ENCODE results near the gene TMTC3.
"Not testable (repeated sequence)": the region's sequence is repeated elsewhere in the genome, so short reads cannot be mapped to it uniquely, and the experiment has no call there.

The TMTC3 gene

DNA sequence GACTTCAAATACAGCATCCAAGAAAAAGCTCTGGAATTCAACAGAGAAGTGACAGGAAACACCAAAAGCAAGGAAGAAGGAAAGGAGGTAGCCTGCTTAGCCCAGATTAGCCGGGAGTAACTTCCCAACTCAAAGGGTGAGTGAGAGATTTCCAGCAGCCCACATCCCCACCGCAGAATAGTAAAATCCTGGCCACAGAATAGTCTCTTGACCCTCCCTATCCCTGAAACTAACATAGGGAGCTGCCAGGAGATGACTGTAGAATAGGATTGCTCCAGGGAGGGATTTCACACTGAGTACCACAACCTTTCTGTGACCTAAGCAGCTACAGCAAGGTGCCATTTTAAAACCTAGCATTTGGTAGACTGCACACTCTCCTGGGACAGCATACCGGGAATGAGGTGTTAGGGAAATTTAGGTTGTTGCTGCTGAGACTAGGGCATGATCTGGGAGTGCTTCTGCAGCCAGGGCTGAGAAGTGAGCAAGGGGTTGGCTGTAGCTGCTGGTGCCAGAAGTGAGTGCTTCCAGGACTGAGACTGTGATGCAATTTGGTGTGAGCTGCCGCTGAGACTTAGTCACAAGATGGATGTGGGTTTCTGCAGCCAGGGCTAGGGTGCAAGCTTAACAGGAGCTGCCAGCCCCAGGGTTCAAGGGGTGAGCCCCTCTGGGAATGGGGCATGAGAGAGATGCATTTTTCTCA lies 66.0 kb downstream of the TMTC3 start:
- no peak overlapping the region for H2AFZ ChIP-seq (ENCODE audit: low read depth, low read length, severe bottlenecking)

DNA sequence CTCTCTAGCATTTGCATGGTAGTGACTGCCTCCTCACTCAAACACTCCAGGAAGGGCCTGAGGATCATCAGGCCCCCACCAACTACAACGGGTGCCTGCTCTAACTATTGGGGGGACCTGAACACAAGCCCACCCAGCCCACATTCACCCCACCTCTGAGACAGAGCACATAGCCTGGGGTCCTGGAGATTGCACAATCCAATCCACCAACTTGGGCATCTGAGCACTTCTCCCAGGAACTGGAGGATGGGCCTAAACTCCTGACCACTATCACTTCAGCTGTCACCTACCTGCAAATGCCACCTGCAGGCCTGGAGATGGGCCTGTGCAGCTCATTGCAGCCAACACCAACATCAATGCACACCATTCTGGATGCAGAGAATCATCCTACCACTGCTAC lies 66.6 kb downstream of the TMTC3 start:
- Histone ChIP-seq H3K4me3 (ENCODE audit: insufficient read depth, low read length, poor library complexity, severe bottlenecking) (no peak overlapping the region), H3F3A (ENCODE audit: insufficient read depth) (no peaks in the 10 kb centered on the region), H2AFZ (ENCODE audit: low read depth, low read length, severe bottlenecking) (no peak overlapping the region), H3K36me3 (ENCODE audit: low read length) (no peaks in the 10 kb centered on the region), H3K27ac (ENCODE audit: low read depth, low read length) (no peak overlapping the region), H3K27me3 (ENCODE audit: low read length) (no peaks in the 10 kb centered on the region), H3K9me3 (ENCODE audit: insufficient read depth, low read length) (no peaks in the 10 kb centered on the region), H3K9me2 (replicated peaks; ENCODE audit: insufficient read depth, low read length) (no peaks in the 10 kb centered on the region), H4K20me1 (ENCODE audit: low read depth, low read length) (no peaks in the 10 kb centered on the region), H3K9ac (ENCODE audit: low read length) (no peak overlapping the region), H3K4me2 (ENCODE audit: low read depth, low read length, poor library complexity, severe bottlenecking) (no peak overlapping the region), H3K79me2 (ENCODE audit: insufficient read depth, low read length) (no peaks in the 10 kb centered on the region)
- TF ChIP-seq, protein P1, sequence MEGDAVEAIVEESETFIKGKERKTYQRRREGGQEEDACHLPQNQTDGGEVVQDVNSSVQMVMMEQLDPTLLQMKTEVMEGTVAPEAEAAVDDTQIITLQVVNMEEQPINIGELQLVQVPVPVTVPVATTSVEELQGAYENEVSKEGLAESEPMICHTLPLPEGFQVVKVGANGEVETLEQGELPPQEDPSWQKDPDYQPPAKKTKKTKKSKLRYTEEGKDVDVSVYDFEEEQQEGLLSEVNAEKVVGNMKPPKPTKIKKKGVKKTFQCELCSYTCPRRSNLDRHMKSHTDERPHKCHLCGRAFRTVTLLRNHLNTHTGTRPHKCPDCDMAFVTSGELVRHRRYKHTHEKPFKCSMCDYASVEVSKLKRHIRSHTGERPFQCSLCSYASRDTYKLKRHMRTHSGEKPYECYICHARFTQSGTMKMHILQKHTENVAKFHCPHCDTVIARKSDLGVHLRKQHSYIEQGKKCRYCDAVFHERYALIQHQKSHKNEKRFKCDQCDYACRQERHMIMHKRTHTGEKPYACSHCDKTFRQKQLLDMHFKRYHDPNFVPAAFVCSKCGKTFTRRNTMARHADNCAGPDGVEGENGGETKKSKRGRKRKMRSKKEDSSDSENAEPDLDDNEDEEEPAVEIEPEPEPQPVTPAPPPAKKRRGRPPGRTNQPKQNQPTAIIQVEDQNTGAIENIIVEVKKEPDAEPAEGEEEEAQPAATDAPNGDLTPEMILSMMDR (IDR thresholded peaks at IDR 0.05; ENCODE audit: insufficient read depth, low read length, poor library complexity, severe bottlenecking) = no peak
- TF ChIP-seq EZH2phosphoT487 (conservative IDR thresholded peaks at IDR 0.05; ENCODE audit: low read length) = no peak

More for the DNA sequence above, 66.0 kb downstream of the TMTC3 start:
- no peaks in the 10 kb centered on the region for H3K27me3 ChIP-seq (ENCODE audit: low read length)
- H3K79me2 ChIP-seq (ENCODE audit: insufficient read depth, low read length) = no peaks in the 10 kb centered on the region
- no peak overlapping the region for H3K4me3 ChIP-seq (ENCODE audit: insufficient read depth, low read length, poor library complexity, severe bottlenecking)
- no peak overlapping the region for H3K9ac ChIP-seq (ENCODE audit: low read length)
- H4K20me1 ChIP-seq (ENCODE audit: low read depth, low read length) = no peaks in the 10 kb centered on the region
- H3K4me2 ChIP-seq (ENCODE audit: low read depth, low read length, poor library complexity, severe bottlenecking) = no peak overlapping the region
- no peaks in the 10 kb centered on the region for H3K9me3 ChIP-seq (ENCODE audit: insufficient read depth, low read length)
- TF ChIP-seq EZH2phosphoT487 (conservative IDR thresholded peaks at IDR 0.05; ENCODE audit: low read length) = no peak
- TF ChIP-seq, protein P1 (IDR thresholded peaks at IDR 0.05; ENCODE audit: insufficient read depth, low read length, poor library complexity, severe bottlenecking) = no peak
- no peak overlapping the region for H3K27ac ChIP-seq (ENCODE audit: low read depth, low read length)
- no peaks in the 10 kb centered on the region for H3F3A ChIP-seq (ENCODE audit: insufficient read depth)
- H3K9me2 ChIP-seq (replicated peaks; ENCODE audit: insufficient read depth, low read length) = no peaks in the 10 kb centered on the region
- no peaks in the 10 kb centered on the region for H3K36me3 ChIP-seq (ENCODE audit: low read length)

DNA sequence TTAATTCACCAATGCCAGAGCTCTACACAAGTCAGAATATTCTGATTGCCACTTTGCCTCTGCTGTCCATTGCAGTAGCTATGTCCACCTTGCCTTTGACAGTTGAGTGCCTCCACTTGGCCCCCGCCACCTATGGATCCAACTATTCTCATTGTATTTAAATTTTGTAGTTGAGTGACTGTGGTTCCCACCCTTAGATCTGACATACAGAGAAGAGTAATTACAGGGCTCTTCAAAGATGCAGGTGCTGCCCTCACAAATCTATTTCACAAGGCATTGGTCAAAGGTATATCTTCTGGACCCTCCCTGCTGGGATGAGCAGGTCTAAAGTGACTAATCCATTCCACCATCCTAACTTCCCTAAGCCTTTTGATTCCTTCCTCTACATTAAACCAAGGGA lies 68.2 kb downstream of the TMTC3 start:
- H3K27ac ChIP-seq (ENCODE audit: low read depth, low read length); H3K36me3 ChIP-seq (ENCODE audit: low read length); H3K9ac ChIP-seq (ENCODE audit: low read length): not testable (repeated sequence)

DNA sequence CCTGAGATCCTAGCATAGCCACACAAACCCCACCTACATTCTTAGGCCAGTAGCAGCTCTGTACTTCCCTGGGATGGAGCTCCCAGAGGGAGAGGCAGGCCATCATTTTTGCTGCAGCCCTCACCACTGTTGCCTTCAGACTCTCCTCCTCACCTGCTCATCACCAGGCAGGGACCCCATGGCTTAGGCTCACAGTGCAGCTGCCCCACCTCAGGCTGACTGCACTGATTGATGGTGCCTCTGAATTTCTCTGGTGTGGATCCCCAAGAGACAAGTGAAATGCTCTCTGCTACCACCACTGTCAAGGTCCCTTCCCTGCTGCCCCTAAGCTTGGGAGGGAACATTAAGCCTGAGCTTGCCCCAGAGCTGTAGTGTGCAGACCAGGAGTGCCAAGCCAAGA lies 76.2 kb downstream of the TMTC3 start:
- Histone ChIP-seq H3K27me3 (ENCODE audit: low read length) (no peaks in the 10 kb centered on the region), H3K9ac (ENCODE audit: low read length) (no peak overlapping the region), H2AFZ (ENCODE audit: low read depth, low read length, severe bottlenecking) (no peak overlapping the region), H3K9me2 (replicated peaks; ENCODE audit: insufficient read depth, low read length) (0 out of 2 replicates have a peak, but pooled peaks cover 4% of the 10 kb centered on the region), H3K79me2 (ENCODE audit: insufficient read depth, low read length) (no peaks in the 10 kb centered on the region), H4K20me1 (ENCODE audit: low read depth, low read length) (no peaks in the 10 kb centered on the region), H3K4me2 (ENCODE audit: low read depth, low read length, poor library complexity, severe bottlenecking) (no peak overlapping the region), H3K9me3 (ENCODE audit: insufficient read depth, low read length) (no peaks in the 10 kb centered on the region), H3K36me3 (ENCODE audit: low read length) (no peaks in the 10 kb centered on the region), H3K27ac (ENCODE audit: low read depth, low read length) (no peak overlapping the region), H3F3A (ENCODE audit: insufficient read depth) (no peaks in the 10 kb centered on the region), H3K4me3 (ENCODE audit: insufficient read depth, low read length, poor library complexity, severe bottlenecking) (no peak overlapping the region)
- TF ChIP-seq, protein P1 (IDR thresholded peaks at IDR 0.05; ENCODE audit: insufficient read depth, low read length, poor library complexity, severe bottlenecking) = no peak
- no peak for TF ChIP-seq EZH2phosphoT487 (conservative IDR thresholded peaks at IDR 0.05; ENCODE audit: low read length)

More for the DNA sequence above, 68.2 kb downstream of the TMTC3 start:
- not testable (repeated sequence) for H3K4me3 ChIP-seq (ENCODE audit: insufficient read depth, low read length, poor library complexity, severe bottlenecking); H3F3A ChIP-seq (ENCODE audit: insufficient read depth); H3K79me2 ChIP-seq (ENCODE audit: insufficient read depth, low read length); H3K9me2 ChIP-seq (replicated peaks; ENCODE audit: insufficient read depth, low read length); H3K9me3 ChIP-seq (ENCODE audit: insufficient read depth, low read length); H3K4me2 ChIP-seq (ENCODE audit: low read depth, low read length, poor library complexity, severe bottlenecking); H2AFZ ChIP-seq (ENCODE audit: low read depth, low read length, severe bottlenecking); H4K20me1 ChIP-seq (ENCODE audit: low read depth, low read length); H3K27me3 ChIP-seq (ENCODE audit: low read length)

Data from SU-DHL-6 (cell line).